ENCODE measurements around the gene SPON1. TPM values are rescaled to one million over a fixed set of nuclear protein-coding genes. Genes with fewer than 3 reads are reported as not detected.
"Not testable (repeated sequence)": the region's sequence is repeated elsewhere in the genome, so short reads cannot be mapped to it uniquely, and the experiment has no call there.

Gene SPON1
- total and polyA plus RNA-seq, 2 experiments from 2014 or later = 2.4 to 5.4 TPM

GRCh38 chr11:14270690-14271542 lies 308.4 kb downstream of the SPON1 start:
- DNase-seq = no peak
- H3K9me3 ChIP-seq (ENCODE audit: low read depth) = no peaks in the 10 kb centered on the region
- peaks cover 13% of the 10 kb centered on the region; the same call in 1 of the 2 replicates for H3K79me2 ChIP-seq (ENCODE audit: insufficient read depth)
- 71 to 74% methylated on average over 6 of the region's 6 CpGs for WGBS, 2 experiments (ENCODE audit: low coverage in 1 of 2, low lambda C conversion rate in 2 of 2, missing lambda C conversion rate in 2 of 2)
- H3K36me3 ChIP-seq (ENCODE audit: low read depth) = peaks cover 76% of the 10 kb centered on the region
- no peak overlapping the region for H2AFZ ChIP-seq
- no peak overlapping the region for H3K9ac ChIP-seq
- in situ Hi-C loops (cut with MboI) = loop anchor here (10.0 kb wide), 1 partner anchor 64 kb away; no protein-coding TSS in a partner anchor
- no peaks in the 10 kb centered on the region for H3K9me2 ChIP-seq (ENCODE audit: insufficient read depth)
- no peak overlapping the region for H3K4me3 ChIP-seq
- no peak overlapping the region for H3K27ac ChIP-seq
- H3K4me2 ChIP-seq (ENCODE audit: unreplicated experiment) = no peak overlapping the region
- no peaks in the 10 kb centered on the region for H4K20me1 ChIP-seq (ENCODE audit: insufficient read depth)
- H3F3A ChIP-seq (ENCODE audit: insufficient read depth) = peaks cover 80% of the 10 kb centered on the region
- no peak for TF ChIP-seq EZH2phosphoT487 (IDR thresholded peaks at IDR 0.05; ENCODE audit: insufficient read depth, low read depth)
- TF ChIP-seq EZH2 (IDR thresholded peaks at IDR 0.05; ENCODE audit: insufficient read depth, poor library complexity, severe bottlenecking) = no peak
- no peaks in the 10 kb centered on the region for H3K27me3 ChIP-seq (replicated peaks; ENCODE audit: insufficient read depth)
- H3K4me1 ChIP-seq (ENCODE audit: insufficient read depth) = no peaks in the 10 kb centered on the region

- no peak for DNase-seq
- Histone ChIP-seq H3K4me1 (ENCODE audit: insufficient read depth) (peaks cover 7% of the 10 kb centered on the region), H3K9ac (no peak overlapping the region), H4K20me1 (ENCODE audit: insufficient read depth) (no peaks in the 10 kb centered on the region), H3K4me2 (ENCODE audit: unreplicated experiment) (no peak overlapping the region), H2AFZ (no peak overlapping the region), H3K36me3 (ENCODE audit: low read depth) (peaks cover 62% of the 10 kb centered on the region), H3K79me2 (ENCODE audit: insufficient read depth) (peaks cover 13% of the 10 kb centered on the region; the same call in 1 of the 2 replicates), H3F3A (ENCODE audit: insufficient read depth) (peaks cover 92% of the 10 kb centered on the region), H3K9me3 (ENCODE audit: low read depth) (no peaks in the 10 kb centered on the region), H3K9me2 (ENCODE audit: insufficient read depth) (no peaks in the 10 kb centered on the region), H3K27me3 (replicated peaks; ENCODE audit: insufficient read depth) (no peaks in the 10 kb centered on the region), H3K27ac (no peak overlapping the region), H3K4me3 (no peak overlapping the region)
- TF ChIP-seq EZH2 (IDR thresholded peaks at IDR 0.05; ENCODE audit: insufficient read depth, poor library complexity, severe bottlenecking) = no peak
- TF ChIP-seq EZH2phosphoT487 (IDR thresholded peaks at IDR 0.05; ENCODE audit: insufficient read depth, low read depth) = no peak
- in situ Hi-C loops (cut with MboI) = loop anchor here (10.0 kb wide), 1 partner anchor 61 kb away; no protein-coding TSS in a partner anchor
- 92 to 97% methylated on average over 2 of the region's 2 CpGs for WGBS, 2 experiments (ENCODE audit: low coverage in 1 of 2, low lambda C conversion rate in 2 of 2, missing lambda C conversion rate in 2 of 2)
Observed at GRCh38 chr11:14273895-14274294, 311.4 kb downstream of the SPON1 start.

- H3K9me2 ChIP-seq (ENCODE audit: insufficient read depth) = no peaks in the 10 kb centered on the region
- H4K20me1 ChIP-seq (ENCODE audit: insufficient read depth) = no peaks in the 10 kb centered on the region
- H3K4me2 ChIP-seq (ENCODE audit: unreplicated experiment) = no peak overlapping the region
- H3K9me3 ChIP-seq (ENCODE audit: low read depth) = no peaks in the 10 kb centered on the region
- no peak overlapping the region for H3K9ac ChIP-seq
- peaks cover 66% of the 10 kb centered on the region for H3K36me3 ChIP-seq (ENCODE audit: low read depth)
- TF ChIP-seq EZH2phosphoT487 (IDR thresholded peaks at IDR 0.05; ENCODE audit: insufficient read depth, low read depth) (no peak), EZH2 (IDR thresholded peaks at IDR 0.05; ENCODE audit: insufficient read depth, poor library complexity, severe bottlenecking) (no peak)
- 0 out of 2 replicates have a peak overlapping the region, but pooled peaks have one; percentile 1 for H3K27ac ChIP-seq
- H3K27me3 ChIP-seq (replicated peaks; ENCODE audit: insufficient read depth) = no peaks in the 10 kb centered on the region
- no peak overlapping the region for H2AFZ ChIP-seq
- in situ Hi-C loops (cut with MboI) = loop anchor here (10.0 kb wide), 1 partner anchor 60 kb away; no protein-coding TSS in a partner anchor
- peaks cover 16% of the 10 kb centered on the region for H3K4me1 ChIP-seq (ENCODE audit: insufficient read depth)
- H3F3A ChIP-seq (ENCODE audit: insufficient read depth) = peaks cover 96% of the 10 kb centered on the region
- H3K79me2 ChIP-seq (ENCODE audit: insufficient read depth) = peaks cover 19% of the 10 kb centered on the region
- H3K4me3 ChIP-seq = no peak overlapping the region
- DNase-seq = no peak
Observed at GRCh38 chr11:14275076-14275475, 312.6 kb downstream of the SPON1 start.

GRCh38 chr11:14278869-14279268 lies 316.3 kb downstream of the SPON1 start:
- DNase-seq; H3K9me2 ChIP-seq (ENCODE audit: insufficient read depth); H4K20me1 ChIP-seq (ENCODE audit: insufficient read depth); H3K27me3 ChIP-seq (replicated peaks; ENCODE audit: insufficient read depth); H3K9me3 ChIP-seq (ENCODE audit: low read depth); H2AFZ ChIP-seq; H3K4me3 ChIP-seq: not testable (repeated sequence)
- peak overlapping the region; percentile 4 for H3K4me2 ChIP-seq (ENCODE audit: unreplicated experiment)
- H3K79me2 ChIP-seq (ENCODE audit: insufficient read depth) = peaks cover 48% of the 10 kb centered on the region
- H3F3A ChIP-seq (ENCODE audit: insufficient read depth) = peaks cover 91% of the 10 kb centered on the region
- in situ Hi-C loops (cut with MboI) = loop anchor here (10.0 kb wide), 1 partner anchor 56 kb away; no protein-coding TSS in a partner anchor
- peaks cover 16% of the 10 kb centered on the region for H3K4me1 ChIP-seq (ENCODE audit: insufficient read depth)
- peak overlapping the region; percentile 16; the same call in 1 of the 2 replicates for H3K9ac ChIP-seq
- peaks cover 65% of the 10 kb centered on the region for H3K36me3 ChIP-seq (ENCODE audit: low read depth)
- 14 to 22% methylated on average over 1 of the region's 1 CpG for WGBS, 2 experiments (ENCODE audit: low coverage in 1 of 2, low lambda C conversion rate in 2 of 2, missing lambda C conversion rate in 2 of 2)
- peak overlapping the region; percentile 43 for H3K27ac ChIP-seq

All from GM23248 (cell line).